Measurements from ENCODE around the gene FAF1. TPM values are rescaled to one million over a fixed set of nuclear protein-coding genes. Genes with fewer than 3 reads are reported as not detected.

Gene FAF1
- total RNA-seq, 1 experiment from 2014 or later = 73.2 TPM

DNA sequence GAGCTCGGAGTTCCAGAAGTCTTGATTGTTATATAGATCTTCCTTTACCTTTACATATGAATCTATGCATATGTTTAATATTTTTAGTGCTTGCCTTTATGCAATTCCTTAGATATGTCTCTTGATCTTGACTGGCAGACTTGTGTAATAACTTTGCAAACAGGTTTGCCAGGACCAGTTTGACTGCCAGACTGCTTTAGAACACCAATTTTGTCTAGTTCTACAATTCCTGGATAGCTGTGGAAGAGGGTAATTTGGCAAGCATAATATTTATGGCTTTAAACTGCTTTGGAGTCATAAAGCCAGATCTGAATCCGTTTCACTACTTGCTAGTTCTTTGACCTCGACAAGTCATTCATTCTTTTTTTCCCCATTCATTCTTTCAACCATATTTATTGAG lies 250.0 kb downstream of the FAF1 start:
- Histone ChIP-seq H3K4me3 (replicated peaks in 1 of 2; ENCODE audit: low read depth in 1 of 2, low read length in 2 of 2) (no peak overlapping the region), H3K4me2 (ENCODE audit: low read length) (no peak overlapping the region), H4K20me1 (ENCODE audit: insufficient read depth) (no peaks in the 10 kb centered on the region), H3K9me2 (ENCODE audit: insufficient read depth) (no peaks in the 10 kb centered on the region), H3K27ac (ENCODE audit: low read depth, low read length) (no peak overlapping the region), H3K27me3 (ENCODE audit: insufficient read depth, low read length) (no peaks in the 10 kb centered on the region), H3K9ac (ENCODE audit: low read length) (no peak overlapping the region), H3K36me3 (ENCODE audit: control insufficient read depth in 1 of 2, insufficient read depth in 2 of 2, low read length in 2 of 2) (no peaks in the 10 kb centered on the region), H3K4me1 (ENCODE audit: control insufficient read depth in 1 of 2, insufficient read depth in 2 of 2, low read length in 2 of 2) (no peaks in the 10 kb centered on the region), H3K9me3 (ENCODE audit: control insufficient read depth in 1 of 2, insufficient read depth in 1 of 2, low read depth in 1 of 2, low read length in 2 of 2) (no peaks in the 10 kb centered on the region), H2AFZ (ENCODE audit: low read depth, low read length, poor library complexity, severe bottlenecking) (no peak overlapping the region), H3K79me2 (ENCODE audit: insufficient read depth, low read length) (no peaks in the 10 kb centered on the region)
- ChIA-PET CTCF (no interaction called here), POLR2A (no interaction called here), RAD21 (ENCODE audit: low non-redundant PET in 1 of 2, low total read pairs in 2 of 2, uncharacterized antibody in 2 of 2, unreplicated experiment in 2 of 2) (no interaction called here)
- intact Hi-C loops (cut with micrococcal nuclease) = no loop called here
- BruUV-seq (replicated peaks) = no TSS peak
- TF ChIP-seq, protein P1, sequence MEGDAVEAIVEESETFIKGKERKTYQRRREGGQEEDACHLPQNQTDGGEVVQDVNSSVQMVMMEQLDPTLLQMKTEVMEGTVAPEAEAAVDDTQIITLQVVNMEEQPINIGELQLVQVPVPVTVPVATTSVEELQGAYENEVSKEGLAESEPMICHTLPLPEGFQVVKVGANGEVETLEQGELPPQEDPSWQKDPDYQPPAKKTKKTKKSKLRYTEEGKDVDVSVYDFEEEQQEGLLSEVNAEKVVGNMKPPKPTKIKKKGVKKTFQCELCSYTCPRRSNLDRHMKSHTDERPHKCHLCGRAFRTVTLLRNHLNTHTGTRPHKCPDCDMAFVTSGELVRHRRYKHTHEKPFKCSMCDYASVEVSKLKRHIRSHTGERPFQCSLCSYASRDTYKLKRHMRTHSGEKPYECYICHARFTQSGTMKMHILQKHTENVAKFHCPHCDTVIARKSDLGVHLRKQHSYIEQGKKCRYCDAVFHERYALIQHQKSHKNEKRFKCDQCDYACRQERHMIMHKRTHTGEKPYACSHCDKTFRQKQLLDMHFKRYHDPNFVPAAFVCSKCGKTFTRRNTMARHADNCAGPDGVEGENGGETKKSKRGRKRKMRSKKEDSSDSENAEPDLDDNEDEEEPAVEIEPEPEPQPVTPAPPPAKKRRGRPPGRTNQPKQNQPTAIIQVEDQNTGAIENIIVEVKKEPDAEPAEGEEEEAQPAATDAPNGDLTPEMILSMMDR (IDR thresholded peaks at IDR 0.05 in 2 of 3, conservative IDR thresholded peaks at IDR 0.05 in 1 of 3; ENCODE audit: borderline replicate concordance in 1 of 3, insufficient read depth in 1 of 3, low read depth in 2 of 3, low read length in 2 of 3) = no peak
- TF ChIP-seq YY1 (IDR thresholded peaks at IDR 0.05; ENCODE audit: extremely low read depth, insufficient replicate concordance, low read depth, low read length) = no peak
- TF ChIP-seq, protein P2, sequence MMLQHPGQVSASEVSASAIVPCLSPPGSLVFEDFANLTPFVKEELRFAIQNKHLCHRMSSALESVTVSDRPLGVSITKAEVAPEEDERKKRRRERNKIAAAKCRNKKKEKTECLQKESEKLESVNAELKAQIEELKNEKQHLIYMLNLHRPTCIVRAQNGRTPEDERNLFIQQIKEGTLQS (IDR thresholded peaks at IDR 0.05) = no peak
- TF ChIP-seq POLR2AphosphoS5 (IDR thresholded peaks at IDR 0.05; ENCODE audit: low read depth, low read length) = no peak
- no peak for TF ChIP-seq ELF1 (IDR thresholded peaks at IDR 0.05; ENCODE audit: borderline replicate concordance, low read depth)
- no peak for TF ChIP-seq TCF7L2 (IDR thresholded peaks at IDR 0.05; ENCODE audit: borderline replicate concordance, extremely low read depth, insufficient read depth, insufficient read length)
- no peak for TF ChIP-seq CBX3 (IDR thresholded peaks at IDR 0.05; ENCODE audit: low read depth)
- TF ChIP-seq SP1 (IDR thresholded peaks at IDR 0.05; ENCODE audit: low read depth) = no peak
- no peak for TF ChIP-seq FOSL1 (IDR thresholded peaks at IDR 0.05; ENCODE audit: low read depth)
- TF ChIP-seq ZFX (IDR thresholded peaks at IDR 0.05) = no peak
- TF ChIP-seq EZH2phosphoT487 (IDR thresholded peaks at IDR 0.05; ENCODE audit: borderline replicate concordance) = no peak
- no peak for TF ChIP-seq EGR1 (IDR thresholded peaks at IDR 0.05; ENCODE audit: low read depth)
- DNase-seq (ENCODE audit: low read depth, low spot score) = no peak
- ATAC-seq = no peak
